Amygdala (tissue), 56 donors: ENCODE results near the gene CACNA1D.
A peak's percentile ranks its signal among the peaks of the same experiment; 100 is the strongest.

Experiments
- DNase-seq, 56 donors: peaks; one replicate each; lab custom pipeline; 2025; lab: John Stamatoyannopoulos, UW

CACNA1D gene

DNA sequence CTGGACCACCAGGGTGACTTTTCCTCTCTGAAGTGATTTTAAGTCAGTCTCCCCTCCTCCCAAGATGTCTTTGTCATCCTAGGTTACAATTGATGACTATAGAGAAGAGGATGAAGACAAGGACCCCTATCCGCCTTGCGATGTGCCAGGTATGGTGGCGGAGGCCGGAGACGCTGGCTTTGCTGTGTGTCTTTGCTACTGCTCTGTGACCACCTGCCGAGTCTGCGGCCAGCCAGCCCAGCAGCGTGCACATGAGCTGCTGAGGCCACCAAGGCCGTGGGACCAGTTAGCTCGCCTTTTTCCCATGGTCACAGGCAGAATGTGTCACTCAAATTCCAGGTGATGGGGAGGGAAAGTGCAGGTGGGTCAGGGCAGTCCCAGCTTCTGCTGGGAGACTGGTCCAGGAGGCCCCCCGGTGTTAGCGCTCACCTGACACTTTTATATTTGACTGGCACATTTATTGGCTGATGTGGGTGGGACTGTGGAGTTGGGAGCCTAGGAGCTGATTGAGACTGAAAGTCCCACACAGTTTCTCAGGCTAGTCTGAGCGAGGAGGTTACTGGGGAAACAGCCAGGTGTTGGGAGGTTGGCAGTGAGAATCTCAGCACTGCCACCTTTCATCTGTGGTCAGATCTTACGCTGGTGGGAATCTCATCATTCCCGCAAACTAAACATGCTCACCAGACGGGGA is 237.7 kb downstream of the CACNA1D start:
- no peak for DNase-seq

DNA sequence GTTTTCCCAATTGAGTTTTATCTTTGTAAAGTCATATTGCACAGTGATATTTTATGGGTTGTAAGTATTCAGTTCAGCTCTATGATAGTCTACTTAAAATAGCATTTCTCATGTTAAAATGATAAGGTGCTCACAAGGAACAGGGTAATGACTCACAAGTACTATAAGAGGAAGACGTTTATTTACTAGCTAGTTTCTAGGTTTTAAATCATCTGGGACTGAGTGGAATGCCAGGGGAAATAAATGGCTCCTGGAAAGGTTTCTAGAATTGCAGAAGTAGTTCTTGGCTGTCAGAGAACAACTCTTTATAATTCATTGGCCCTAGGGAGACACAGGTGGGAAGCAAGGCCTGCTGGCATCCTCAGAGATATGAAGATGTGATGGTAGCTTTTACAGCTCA is 239.0 kb downstream of the CACNA1D start:
- no peak for DNase-seq

DNA sequence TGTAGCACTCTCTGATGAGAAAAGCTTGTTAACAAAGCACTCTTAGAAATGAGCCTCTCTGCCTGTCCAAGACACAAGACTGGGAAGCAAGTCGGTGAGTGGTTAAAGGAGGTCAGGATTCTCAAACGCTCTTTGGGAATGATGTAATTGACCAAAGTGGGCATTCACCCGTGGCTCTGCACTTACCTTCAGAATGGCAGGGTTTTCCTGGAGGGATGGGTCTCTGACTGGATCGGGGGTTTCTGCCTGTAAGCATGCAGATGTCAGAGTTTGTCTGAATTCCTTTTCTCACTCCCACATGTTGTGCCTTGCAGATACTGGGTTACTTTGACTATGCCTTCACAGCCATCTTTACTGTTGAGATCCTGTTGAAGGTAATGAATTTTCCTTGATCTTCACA is 245.6 kb downstream of the CACNA1D start:
- no peak for DNase-seq

DNA sequence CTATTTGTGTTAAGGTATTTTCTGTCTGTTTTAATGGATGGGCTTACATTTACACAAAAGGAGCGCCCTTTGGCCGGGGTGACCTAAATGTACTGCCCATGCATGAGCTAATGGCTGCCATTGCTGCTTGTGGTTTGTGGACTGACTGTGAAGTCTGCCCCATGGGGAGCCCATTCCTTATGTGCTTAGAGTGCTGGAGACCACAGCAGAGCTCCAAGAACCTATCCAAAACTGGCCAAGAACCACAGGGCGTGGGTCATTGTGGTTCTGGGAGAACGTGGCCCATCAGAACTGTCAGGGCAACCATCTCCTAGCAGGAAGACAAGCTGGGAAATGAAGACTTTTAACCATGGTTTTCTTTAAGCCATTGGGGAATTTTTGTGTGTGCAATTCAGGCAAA is 246.5 kb downstream of the CACNA1D start:
- DNase-seq, result no peak

DNA sequence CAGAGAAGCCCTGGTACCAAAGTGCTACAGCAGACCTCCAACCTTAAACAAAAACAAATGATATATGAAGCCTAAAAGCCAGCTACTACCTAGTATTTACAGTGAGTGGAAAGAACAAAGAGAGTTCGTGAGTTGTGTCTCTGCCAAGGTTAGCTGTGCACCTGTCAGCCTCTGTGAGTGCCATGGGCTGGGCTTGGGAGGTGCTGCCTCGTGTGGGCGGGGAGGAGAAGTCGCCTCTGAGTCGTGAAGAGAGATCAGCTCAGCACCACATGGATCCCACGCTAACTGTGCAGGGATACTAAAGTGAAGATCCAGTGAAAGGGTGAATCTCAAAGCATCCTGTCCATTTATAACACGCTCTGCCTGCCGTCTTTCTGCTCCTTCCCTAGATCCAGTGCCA is 249.9 kb downstream of the CACNA1D start:
- DNase-seq, result peak in 1 of 56 donors; percentile 27

DNA sequence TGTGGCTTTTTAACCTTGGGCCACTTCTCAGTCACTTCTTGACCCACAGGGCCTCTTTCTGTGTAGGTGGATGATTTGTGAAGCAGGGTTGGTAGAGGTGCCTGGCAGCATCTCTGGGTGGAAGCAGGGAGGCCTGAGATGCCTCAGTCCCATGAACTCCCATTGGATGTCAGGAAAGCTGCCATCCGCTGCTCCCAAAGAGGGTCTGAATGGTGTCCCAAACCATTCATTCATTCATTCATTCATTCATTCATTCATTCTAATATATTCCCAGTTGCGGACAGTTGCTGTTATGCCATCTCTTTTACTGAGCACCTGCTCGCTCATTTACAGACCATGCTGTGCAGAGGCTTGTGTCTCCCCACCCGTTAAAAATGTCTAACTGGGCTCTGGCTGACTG is 253.1 kb downstream of the CACNA1D start:
- DNase-seq, result no peak

DNA sequence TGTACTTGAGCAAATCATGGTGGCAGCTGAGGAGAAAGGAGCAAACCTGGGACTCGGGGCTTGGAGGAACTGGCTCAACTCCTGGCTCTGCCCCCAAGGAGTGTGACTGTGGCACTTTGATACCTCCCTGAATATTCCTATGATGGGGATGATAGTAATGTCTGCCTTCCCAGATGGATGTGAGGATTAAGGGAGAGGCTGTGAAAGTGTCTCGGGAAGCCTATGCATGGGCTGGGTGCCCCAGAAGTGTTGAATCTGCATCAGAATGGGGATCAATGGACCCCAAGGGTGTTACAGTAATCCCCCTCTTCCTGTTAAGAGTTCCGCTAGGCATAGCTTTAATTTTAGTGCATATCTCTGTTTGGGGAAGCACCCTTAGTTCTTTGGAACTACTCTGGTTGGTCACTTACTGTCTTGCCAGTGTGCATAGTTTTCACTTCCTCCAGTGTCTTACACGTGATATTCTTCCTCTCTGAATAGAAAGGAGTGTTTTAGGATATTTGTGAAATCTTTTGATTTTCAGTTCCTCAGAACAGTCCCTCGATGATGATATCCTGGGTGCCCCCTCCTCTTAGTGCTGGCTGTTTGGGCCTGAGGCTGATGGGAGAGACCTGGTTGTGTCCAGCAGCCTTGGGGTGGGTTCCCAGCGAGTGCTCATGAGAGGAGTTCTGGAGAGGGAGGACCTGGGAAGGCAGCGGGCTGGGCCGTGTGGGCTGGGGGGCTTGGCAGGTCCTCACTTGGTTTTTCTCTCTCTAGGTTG is 254.3 kb downstream of the CACNA1D start:
- DNase-seq, result peak in 1 of 56 donors; percentile 7

DNA sequence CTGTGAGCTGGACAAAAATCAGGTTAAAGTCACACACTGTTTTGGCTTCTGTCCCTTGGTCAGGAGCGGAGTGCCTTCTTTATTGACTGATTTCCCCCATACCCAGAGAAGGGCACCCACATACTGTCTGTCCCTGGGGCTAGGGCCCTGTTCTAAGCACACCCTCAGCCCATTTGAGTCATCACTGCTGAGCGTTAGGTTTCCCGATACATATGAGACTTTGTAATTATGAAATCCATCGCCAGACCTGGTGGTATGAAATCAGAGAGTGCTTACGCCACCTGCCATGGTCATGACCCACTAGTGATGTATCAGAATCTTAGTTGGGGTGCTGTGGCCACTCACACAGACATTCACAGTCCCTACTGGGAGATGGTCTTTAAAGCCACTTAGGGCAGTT is 255.0 kb downstream of the CACNA1D start:
- no peak for DNase-seq

DNA sequence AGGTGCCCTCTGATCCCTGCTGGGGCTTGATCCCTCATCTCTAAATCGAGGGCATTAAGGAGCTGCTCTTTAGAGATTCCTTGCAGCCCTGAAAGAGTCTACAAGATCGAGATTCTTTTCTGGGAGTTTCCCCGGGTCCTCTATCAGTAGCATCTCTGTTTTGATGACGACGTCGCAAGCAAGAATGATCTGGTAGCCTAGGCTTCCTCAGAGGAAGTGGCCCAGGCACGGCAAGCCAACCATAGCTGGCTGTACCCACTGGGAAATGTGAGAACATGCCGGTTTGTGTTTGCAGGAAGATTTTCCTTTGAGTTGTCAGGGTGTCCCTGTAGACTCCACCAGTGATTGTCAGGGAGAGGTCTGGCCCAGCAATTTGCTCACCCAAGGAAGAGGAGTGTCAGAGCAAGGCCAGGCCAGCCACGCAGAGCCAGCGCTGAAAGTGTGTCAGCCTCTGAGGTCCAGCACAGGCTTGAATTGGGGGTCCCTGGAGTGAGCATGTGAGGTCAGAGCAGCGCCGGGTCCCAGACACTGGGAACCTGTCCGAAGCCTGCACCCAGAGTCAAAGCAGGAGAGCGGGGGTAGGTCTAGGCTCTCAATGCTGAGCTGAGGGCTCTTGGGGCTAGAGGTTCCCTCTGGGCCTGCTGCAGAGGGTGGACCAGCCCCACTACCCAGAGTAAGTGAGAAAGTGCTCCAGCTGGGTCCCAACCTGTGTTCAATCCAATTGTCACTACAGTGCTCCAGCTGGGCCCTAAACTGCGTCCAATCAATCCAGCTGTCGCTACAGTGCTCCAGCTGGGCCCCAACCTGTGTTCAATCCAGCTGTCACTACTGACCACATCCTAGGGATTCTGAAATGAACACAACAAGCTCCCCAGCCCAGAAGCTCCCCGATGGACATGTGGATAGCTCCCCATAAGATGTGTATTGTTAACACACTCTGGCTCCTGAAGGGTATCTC is 256.1 kb downstream of the CACNA1D start:
- DNase-seq, result no peak

DNA sequence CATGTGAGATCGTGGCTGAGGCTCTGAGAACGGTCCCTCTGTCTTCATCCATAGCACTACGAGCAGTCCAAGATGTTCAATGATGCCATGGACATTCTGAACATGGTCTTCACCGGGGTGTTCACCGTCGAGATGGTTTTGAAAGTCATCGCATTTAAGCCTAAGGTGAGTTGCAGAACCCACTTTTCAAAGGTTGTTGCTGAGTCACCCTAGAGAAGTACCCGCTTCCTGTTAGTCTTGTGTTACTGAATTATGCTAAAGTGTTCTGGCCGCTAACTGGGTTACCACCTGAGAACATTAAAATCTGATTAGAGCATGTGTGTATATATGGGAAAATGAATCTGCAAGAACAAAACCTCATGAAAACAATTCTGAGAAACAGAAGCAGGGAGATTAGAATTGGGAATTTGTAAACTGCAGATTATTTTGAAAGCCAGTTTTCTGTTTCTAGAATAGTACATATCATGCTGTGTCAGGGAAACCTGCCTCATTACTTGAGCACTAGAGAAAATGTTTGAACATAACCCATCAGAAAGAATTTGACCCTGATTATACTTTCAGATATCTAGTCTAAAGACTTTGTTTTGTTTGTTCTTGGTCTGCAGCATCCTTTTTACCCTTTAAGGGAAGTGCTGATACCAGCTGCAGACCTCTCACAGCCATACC is 259.2 kb downstream of the CACNA1D start:
- DNase-seq, result no peak

DNA sequence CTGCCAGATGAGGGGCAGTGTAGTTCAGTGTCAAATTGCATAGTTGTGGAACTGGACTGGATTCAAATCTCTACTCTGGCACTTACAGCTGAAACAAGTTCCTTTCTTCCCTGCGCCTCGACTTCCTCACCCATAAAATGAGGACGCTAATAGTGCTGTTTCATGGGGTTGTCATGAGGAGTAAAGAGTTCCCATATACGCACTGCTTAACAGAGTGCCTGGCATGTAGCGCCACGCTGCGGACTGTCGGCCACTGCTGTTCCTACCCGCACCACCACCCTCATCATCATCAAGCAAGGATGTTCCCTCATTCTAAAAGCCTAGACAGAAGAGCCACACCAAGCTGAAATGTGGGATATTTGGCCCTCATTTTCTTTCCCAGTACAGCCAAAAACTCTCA is 259.9 kb downstream of the CACNA1D start:
- peak in 3 of 56 donors; percentile 6 to 27 (median 24) for DNase-seq

DNA sequence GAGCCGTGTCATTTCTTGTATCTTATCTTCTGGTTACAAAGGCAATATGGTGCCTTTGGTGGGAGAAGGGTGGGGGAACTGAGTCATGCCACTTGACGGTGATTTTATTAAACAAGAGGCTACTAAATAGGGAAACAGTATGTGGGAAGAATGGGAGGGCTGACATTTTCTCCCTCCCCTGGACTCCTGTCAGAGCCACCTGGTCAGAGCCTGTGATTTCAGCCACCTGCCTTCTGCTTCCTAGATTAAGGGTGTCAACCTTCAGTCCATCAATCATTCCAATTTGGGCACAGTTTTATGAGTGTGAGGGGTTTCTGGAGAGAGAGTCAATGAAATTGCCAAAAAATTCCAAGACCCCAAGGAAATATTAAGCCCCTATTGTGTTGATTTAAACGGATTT is 264.4 kb downstream of the CACNA1D start:
- no peak for DNase-seq

DNA sequence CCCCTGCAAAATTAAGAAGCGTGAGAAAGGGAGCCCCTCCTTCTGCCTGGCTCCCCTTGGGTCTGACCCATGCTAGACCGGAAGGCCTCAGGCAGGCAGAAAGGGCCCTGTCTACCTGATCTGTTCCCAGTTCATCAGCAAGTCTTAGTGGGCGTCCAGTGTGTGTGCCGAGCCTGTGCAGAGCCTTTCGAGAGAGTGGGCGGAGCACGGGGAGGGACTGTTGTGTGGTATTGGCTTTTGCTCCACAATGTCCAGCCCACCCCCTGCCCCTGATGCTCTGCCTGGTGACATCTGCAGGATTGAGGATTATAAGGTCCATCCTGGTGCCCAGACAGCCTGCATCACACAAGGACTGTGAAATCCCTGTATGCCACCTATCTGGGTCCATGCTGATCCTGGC is 268.9 kb downstream of the CACNA1D start:
- DNase-seq, result no peak

DNA sequence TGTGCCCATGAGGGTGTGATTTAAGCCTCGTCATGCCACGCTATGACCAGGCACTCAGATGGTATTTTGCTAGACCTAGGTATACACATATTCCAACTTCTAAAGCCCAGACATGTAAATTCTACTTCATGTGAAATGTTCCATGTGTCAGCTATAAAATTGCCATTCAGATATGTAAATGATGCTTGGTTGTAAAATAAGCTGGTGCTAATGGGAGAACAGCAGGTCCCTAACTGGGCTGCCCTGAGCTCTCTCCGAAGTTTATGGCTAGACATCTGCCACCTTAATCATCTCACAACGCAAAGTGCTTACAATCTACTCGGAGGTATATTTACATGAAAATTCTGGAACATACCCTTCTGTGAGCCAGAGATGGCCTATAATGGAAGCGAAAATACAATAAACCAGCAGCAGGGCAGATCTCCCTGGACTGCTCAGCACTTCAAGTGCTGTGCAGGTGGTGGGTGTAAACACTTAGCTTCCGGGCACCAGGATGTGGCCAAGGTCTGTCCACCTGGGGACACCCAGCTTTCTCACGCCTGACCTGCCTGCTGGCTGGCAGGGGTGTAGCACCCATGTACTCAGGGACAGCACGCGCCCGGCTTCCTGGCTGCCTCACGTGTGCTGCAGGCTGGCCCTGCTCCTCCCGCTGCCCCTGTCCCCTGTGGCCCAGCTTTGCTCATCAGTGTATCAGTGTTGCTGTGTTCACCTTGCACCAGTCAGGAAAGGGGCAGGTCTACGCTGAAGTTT is 269.8 kb downstream of the CACNA1D start:
- DNase-seq, result no peak

DNA sequence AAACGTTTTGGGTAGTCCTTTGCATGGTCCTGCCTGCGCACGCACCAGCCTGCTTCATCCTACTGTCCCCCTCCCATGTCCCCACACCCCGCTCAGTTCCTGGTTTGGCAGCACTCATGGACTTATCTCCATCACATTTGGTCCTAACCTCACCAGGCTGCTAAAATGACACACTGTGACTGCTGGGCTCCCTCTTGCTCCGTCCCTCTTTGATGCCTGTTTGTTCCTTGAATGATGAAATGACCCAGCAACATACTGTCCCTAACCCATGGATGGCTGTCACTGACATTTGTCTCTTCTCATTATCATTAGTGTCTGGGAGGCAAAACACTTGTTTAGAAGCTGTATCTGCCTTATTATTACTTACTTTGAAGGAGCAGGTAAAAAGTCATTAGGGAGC is 271.3 kb downstream of the CACNA1D start:
- no peak for DNase-seq

DNA sequence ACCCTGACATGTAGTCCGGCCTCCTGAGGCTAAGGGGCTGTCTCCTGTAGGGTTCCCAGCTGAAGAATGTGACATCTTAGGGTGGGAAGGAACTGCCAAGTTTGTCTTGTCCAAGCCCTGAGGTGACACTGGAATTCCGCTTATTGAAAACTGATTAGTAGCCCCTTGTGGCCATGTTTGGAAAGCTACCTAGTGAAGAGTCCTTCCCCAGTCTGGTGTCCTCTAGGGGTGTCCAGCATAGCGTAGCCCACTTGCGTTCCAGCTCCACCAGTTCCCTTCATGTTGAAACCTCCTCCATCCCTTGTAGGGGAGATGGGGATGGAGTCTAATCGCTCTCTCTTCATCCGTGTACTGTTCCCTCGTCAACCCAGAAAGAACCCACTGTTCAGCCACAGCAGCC is 272.3 kb downstream of the CACNA1D start:
- DNase-seq, result no peak

DNA sequence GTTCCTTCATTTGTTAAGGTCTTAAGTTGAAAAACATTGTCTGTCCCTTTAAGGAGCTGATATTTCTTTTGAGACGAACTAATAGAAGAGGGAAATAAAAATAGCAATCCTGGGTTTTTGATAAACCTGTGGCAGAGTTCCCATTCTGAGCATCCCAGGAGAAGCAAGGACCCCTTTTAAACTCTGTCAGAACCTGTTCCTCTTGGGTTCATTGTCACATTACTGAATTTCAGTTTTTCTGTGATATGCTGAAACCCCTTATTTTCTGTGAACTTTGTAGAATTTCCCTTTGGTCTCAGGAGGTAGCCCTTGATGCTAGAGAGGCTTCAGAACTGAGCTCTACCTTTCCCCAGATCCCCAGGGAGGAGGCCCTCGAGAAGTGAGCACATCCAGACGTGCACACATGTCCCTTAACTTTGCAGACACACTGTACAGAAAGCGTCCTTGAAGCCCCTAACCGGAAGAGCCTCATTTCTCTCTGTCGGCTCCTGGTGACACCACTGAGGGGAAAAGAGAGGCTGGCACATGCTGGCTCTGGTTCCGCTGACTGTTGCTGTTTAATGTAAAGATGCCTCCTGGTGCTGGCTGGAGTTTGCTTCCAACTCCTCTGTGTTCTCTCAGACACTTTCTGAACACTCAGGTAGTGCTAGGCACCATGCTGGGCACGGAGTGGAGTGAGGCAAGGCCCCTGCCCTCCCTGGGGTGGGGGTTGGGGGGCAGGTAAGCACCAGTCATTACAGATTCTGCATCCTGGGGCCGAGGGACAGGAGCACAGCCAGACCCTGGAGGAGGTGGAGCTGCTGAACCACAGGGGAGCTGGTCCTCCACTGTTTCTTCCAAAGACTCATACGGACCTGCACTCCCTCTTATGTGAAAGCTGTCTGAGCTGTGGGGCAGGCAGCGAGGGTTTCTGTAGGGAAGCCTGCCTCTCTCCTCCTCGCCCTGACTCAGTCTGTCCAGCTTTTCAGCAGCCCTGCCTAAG is 274.4 kb downstream of the CACNA1D start:
- DNase-seq, result no peak

DNA sequence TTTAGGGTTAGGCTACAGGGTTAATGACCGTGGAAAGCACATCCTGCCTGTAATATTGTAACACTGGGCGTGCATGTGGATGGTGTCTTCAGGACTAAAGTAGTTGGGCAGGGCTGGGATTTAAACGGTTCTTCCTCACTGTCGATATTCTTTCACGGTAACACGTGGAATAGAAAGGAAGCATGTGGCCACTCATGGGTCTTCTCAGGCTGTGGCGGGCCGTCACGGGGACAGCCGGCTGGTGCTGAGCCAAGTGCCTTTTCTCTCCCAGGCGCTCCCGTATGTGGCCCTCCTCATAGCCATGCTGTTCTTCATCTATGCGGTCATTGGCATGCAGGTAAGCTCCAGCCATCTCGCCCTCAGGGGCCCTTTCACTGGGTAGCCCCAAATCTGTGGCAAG is 278.2 kb downstream of the CACNA1D start:
- DNase-seq, result no peak

DNA sequence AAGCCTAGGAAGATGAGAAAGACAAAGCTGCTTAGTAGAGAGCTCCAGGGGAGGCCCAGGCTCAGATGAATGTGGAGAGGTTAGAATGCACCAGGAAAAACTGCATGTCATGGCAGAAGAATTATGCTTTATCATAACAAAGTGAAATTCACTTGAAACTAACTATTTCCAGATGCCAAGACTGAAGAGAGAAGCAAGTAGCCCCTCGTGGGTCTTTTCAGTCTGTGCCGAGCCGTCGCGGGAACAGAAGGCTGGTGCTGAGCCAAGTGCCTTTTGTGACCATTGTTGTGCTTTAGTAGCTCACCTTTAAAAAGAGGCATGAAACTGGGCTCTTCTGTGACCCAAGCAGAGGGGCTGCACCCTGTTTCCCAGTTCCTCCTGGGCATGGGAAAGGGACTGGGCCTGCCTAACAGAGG is 278.6 kb downstream of the CACNA1D start:
- DNase-seq, result no peak
